T-helper 2 cell treated with Interferon-gamma antibody and Interleukin-4, amounts not matched to agents 5 μg/mL and 100 μg/mL, for 36 hours (primary cell): Measurements from ENCODE around the gene MAMLD1.

Experiments
- DNase-seq: peaks from one replicate; pipeline ENCODE4 v3.0.0; 2021; ENCODE audit warnings: low spot score
- H3K27ac Mint-ChIP-seq: one replicate; pipeline ENCODE4 v1.8.0; 2021; ENCODE audit warnings: mild to moderate bottlenecking, mixed read lengths
- H3K27me3 Mint-ChIP-seq: one replicate; pipeline ENCODE4 v1.8.0; 2021; ENCODE audit warnings: low read depth, mixed read lengths
- H3K36me3 Mint-ChIP-seq: one replicate; pipeline ENCODE4 v1.8.0; 2021; ENCODE audit warnings: low read depth, mixed read lengths
- H3K4me1 Mint-ChIP-seq: one replicate; pipeline ENCODE4 v1.8.0; 2021; ENCODE audit warnings: low read depth, mixed read lengths
- H3K4me3 Mint-ChIP-seq: one replicate; pipeline ENCODE4 v1.8.0; 2022; ENCODE audit warnings: mild to moderate bottlenecking, moderate library complexity, mixed read lengths
- H3K9me3 Mint-ChIP-seq: one replicate; pipeline ENCODE4 v1.8.0; 2021; ENCODE audit warnings: mixed read lengths

Gene MAMLD1

GRCh38 chrX:150362599-150363481 lies at the start of gene MAMLD1:
TSS of gene MAMLD1 (plus strand) at chrX:150363317. CDS start at chrX:150445517, 82,200 bp downstream.
- H3K9me3 Mint-ChIP-seq, result no peaks in the 10 kb centered on the region
- peak within 1 kb of the TSS; percentile 89 for H3K4me3 Mint-ChIP-seq
- peak; percentile 66 for DNase-seq
- H3K27ac Mint-ChIP-seq, result no peak within 1 kb of the TSS
- no peaks in the 10 kb centered on the region for H3K36me3 Mint-ChIP-seq
- peaks cover 38% of the 10 kb centered on the region for H3K27me3 Mint-ChIP-seq
- H3K4me1 Mint-ChIP-seq, result peaks cover 18% of the 10 kb centered on the region

- no peak overlapping the region for H3K27ac Mint-ChIP-seq
- no peak overlapping the region for H3K4me3 Mint-ChIP-seq
- no peaks in the 10 kb centered on the region for H3K36me3 Mint-ChIP-seq
- DNase-seq, result no peak
- H3K27me3 Mint-ChIP-seq, result no peaks in the 10 kb centered on the region
- H3K9me3 Mint-ChIP-seq, result no peaks in the 10 kb centered on the region
- peaks cover 4% of the 10 kb centered on the region for H3K4me1 Mint-ChIP-seq
Observed at GRCh38 chrX:150313514-150313913, 49.6 kb upstream of the MAMLD1 start.

- Mint-ChIP-seq H3K9me3 (no peaks in the 10 kb centered on the region), H3K4me1 (peaks cover under 1% of the 10 kb centered on the region), H3K36me3 (no peaks in the 10 kb centered on the region), H3K27me3 (no peaks in the 10 kb centered on the region), H3K27ac (no peak overlapping the region), H3K4me3 (no peak overlapping the region)
- no peak for DNase-seq
Observed at GRCh38 chrX:150314186-150314585, 48.9 kb upstream of the MAMLD1 start.

- Mint-ChIP-seq H3K36me3 (no peaks in the 10 kb centered on the region), H3K9me3 (no peaks in the 10 kb centered on the region), H3K4me3 (no peak overlapping the region), H3K4me1 (no peaks in the 10 kb centered on the region), H3K27ac (no peak overlapping the region), H3K27me3 (no peaks in the 10 kb centered on the region)
- DNase-seq, result no peak
Observed at GRCh38 chrX:150316564-150316963, 46.6 kb upstream of the MAMLD1 start.

GRCh38 chrX:150323020-150323419 lies 40.1 kb upstream of the MAMLD1 start:
- Mint-ChIP-seq H3K36me3 (no peaks in the 10 kb centered on the region), H3K27ac (no peak overlapping the region)

GRCh38 chrX:150324035-150324728 lies 38.9 kb upstream of the MAMLD1 start:
- DNase-seq, result no peak
- no peak overlapping the region for H3K4me3 Mint-ChIP-seq
- H3K9me3 Mint-ChIP-seq, result no peaks in the 10 kb centered on the region
- no peaks in the 10 kb centered on the region for H3K36me3 Mint-ChIP-seq
- peaks cover 12% of the 10 kb centered on the region for H3K27me3 Mint-ChIP-seq
- H3K4me1 Mint-ChIP-seq, result peaks cover 4% of the 10 kb centered on the region
- H3K27ac Mint-ChIP-seq, result no peak overlapping the region

More at GRCh38 chrX:150323020-150323419, 40.1 kb upstream of the MAMLD1 start:
- H3K4me1 Mint-ChIP-seq, result peaks cover 4% of the 10 kb centered on the region
- no peaks in the 10 kb centered on the region for H3K9me3 Mint-ChIP-seq
- peaks cover 11% of the 10 kb centered on the region for H3K27me3 Mint-ChIP-seq
- no peak overlapping the region for H3K4me3 Mint-ChIP-seq
- DNase-seq, result no peak

- no peak overlapping the region for H3K27ac Mint-ChIP-seq
- no peaks in the 10 kb centered on the region for H3K9me3 Mint-ChIP-seq
- no peaks in the 10 kb centered on the region for H3K36me3 Mint-ChIP-seq
- peaks cover 12% of the 10 kb centered on the region for H3K27me3 Mint-ChIP-seq
- H3K4me3 Mint-ChIP-seq, result no peak overlapping the region
- peaks cover 4% of the 10 kb centered on the region for H3K4me1 Mint-ChIP-seq
- no peak for DNase-seq
Observed at GRCh38 chrX:150324919-150325318, 38.2 kb upstream of the MAMLD1 start.

GRCh38 chrX:150326541-150327247 lies 36.4 kb upstream of the MAMLD1 start:
- DNase-seq, result no peak
- H3K27me3 Mint-ChIP-seq, result peaks cover 12% of the 10 kb centered on the region
- H3K4me1 Mint-ChIP-seq, result peaks cover 4% of the 10 kb centered on the region
- H3K27ac Mint-ChIP-seq, result no peak overlapping the region
- no peaks in the 10 kb centered on the region for H3K36me3 Mint-ChIP-seq
- H3K4me3 Mint-ChIP-seq, result no peak overlapping the region
- no peaks in the 10 kb centered on the region for H3K9me3 Mint-ChIP-seq

GRCh38 chrX:150329282-150329681 lies 33.8 kb upstream of the MAMLD1 start:
- peaks cover 12% of the 10 kb centered on the region for H3K4me1 Mint-ChIP-seq
- H3K27ac Mint-ChIP-seq, result no peak overlapping the region
- H3K27me3 Mint-ChIP-seq, result peaks cover 8% of the 10 kb centered on the region
- peaks cover 3% of the 10 kb centered on the region for H3K9me3 Mint-ChIP-seq
- H3K4me3 Mint-ChIP-seq, result no peak overlapping the region
- no peaks in the 10 kb centered on the region for H3K36me3 Mint-ChIP-seq
- no peak for DNase-seq

- H3K4me3 Mint-ChIP-seq, result no peak overlapping the region
- DNase-seq, result no peak
- H3K4me1 Mint-ChIP-seq, result peaks cover 12% of the 10 kb centered on the region
- H3K27ac Mint-ChIP-seq, result no peak overlapping the region
- peaks cover 3% of the 10 kb centered on the region for H3K9me3 Mint-ChIP-seq
- H3K36me3 Mint-ChIP-seq, result no peaks in the 10 kb centered on the region
- peaks cover 8% of the 10 kb centered on the region for H3K27me3 Mint-ChIP-seq
Observed at GRCh38 chrX:150329868-150330267, 33.2 kb upstream of the MAMLD1 start.

- no peak overlapping the region for H3K4me3 Mint-ChIP-seq
- no peaks in the 10 kb centered on the region for H3K36me3 Mint-ChIP-seq
- no peak for DNase-seq
- peaks cover 3% of the 10 kb centered on the region for H3K27me3 Mint-ChIP-seq
- no peak overlapping the region for H3K27ac Mint-ChIP-seq
- peaks cover 3% of the 10 kb centered on the region for H3K9me3 Mint-ChIP-seq
- H3K4me1 Mint-ChIP-seq, result peaks cover 8% of the 10 kb centered on the region
Observed at GRCh38 chrX:150332023-150332422, 31.1 kb upstream of the MAMLD1 start.

GRCh38 chrX:150334100-150334499 lies 29.0 kb upstream of the MAMLD1 start:
- peaks cover 3% of the 10 kb centered on the region for H3K9me3 Mint-ChIP-seq
- no peak for DNase-seq
- no peaks in the 10 kb centered on the region for H3K36me3 Mint-ChIP-seq
- H3K27me3 Mint-ChIP-seq, result peaks cover 4% of the 10 kb centered on the region
- peaks cover 8% of the 10 kb centered on the region for H3K4me1 Mint-ChIP-seq
- H3K27ac Mint-ChIP-seq, result no peak overlapping the region
- H3K4me3 Mint-ChIP-seq, result no peak overlapping the region

GRCh38 chrX:150334981-150335380 lies 28.1 kb upstream of the MAMLD1 start:
- H3K36me3 Mint-ChIP-seq, result no peaks in the 10 kb centered on the region
- H3K9me3 Mint-ChIP-seq, result peaks cover 3% of the 10 kb centered on the region

GRCh38 chrX:150337026-150337425 lies 26.1 kb upstream of the MAMLD1 start:
- Mint-ChIP-seq H3K27me3 (peaks cover 4% of the 10 kb centered on the region), H3K27ac (no peak overlapping the region), H3K4me1 (peaks cover 8% of the 10 kb centered on the region), H3K9me3 (peaks cover 3% of the 10 kb centered on the region), H3K4me3 (no peak overlapping the region), H3K36me3 (no peaks in the 10 kb centered on the region)
- DNase-seq, result no peak

More at GRCh38 chrX:150334981-150335380, 28.1 kb upstream of the MAMLD1 start:
- Mint-ChIP-seq H3K27ac (no peak overlapping the region), H3K27me3 (peaks cover 4% of the 10 kb centered on the region), H3K4me1 (peaks cover 8% of the 10 kb centered on the region), H3K4me3 (no peak overlapping the region)
- no peak for DNase-seq
